Panc1 (cell line): Measurements from ENCODE around the gene AKAP13. TPM values are rescaled to one million over a fixed set of nuclear protein-coding genes. Genes with fewer than 3 reads are reported as not detected.

Experiments used
- ATAC-seq: fragments of 200-7000 bp; cut with Tn5 transposase; 2 replicates; pipeline ENCODE4 v1.9.1; 2020; ENCODE audit warnings: mild to moderate bottlenecking, moderate library complexity
- BruUV-seq: library from RNA; stranded (reverse); fragments of 400-500 nt; replicated peaks from 2 replicates; lab custom pipeline; 2021; lab: Mats Ljungman, UMichigan
- CTCF ChIA-PET: fragments of 300-600 bp; sonication (Branson Sonifier 250); formaldehyde crosslinking; loops from one replicate; lab custom pipeline; 2022; ENCODE audit warnings: antibody characterized with exemption; lab: Charles Lee
- POLR2A ChIA-PET: fragments of 300-600 bp; sonication (Branson Sonifier 250); formaldehyde crosslinking; loops from one replicate; lab custom pipeline; 2022; ENCODE audit warnings: antibody characterized with exemption; lab: Charles Lee
- DNase-seq: peaks from one replicate; pipeline ENCODE4 v3.0.0-alpha.2; 2010; ENCODE audit warnings: low read depth, low spot score
- H3K27ac ChIP-seq: 2 replicates; pipeline ENCODE4 v1.5.1; 2011; ENCODE audit warnings: mild to moderate bottlenecking, low read length, inconsistent platforms
- H3K27me3 ChIP-seq: fragments of 200-500 bp; sonication (Bioruptor generic); 2 replicates; pipeline ENCODE4 v1.6.0; 2014; ENCODE audit warnings: low read length, inconsistent platforms; ENCODE audit not compliant: control insufficient read depth, insufficient read depth
- H3K36me3 ChIP-seq: fragments of 200-500 bp; sonication (Bioruptor generic); 2 replicates; pipeline ENCODE4 v1.5.1; 2014; ENCODE audit warnings: inconsistent platforms, mild to moderate bottlenecking, low read length, moderate library complexity; ENCODE audit not compliant: control insufficient read depth, insufficient read depth
- H3K4me1 ChIP-seq: 2 replicates; pipeline ENCODE4 v1.5.1; 2011; ENCODE audit warnings: inconsistent platforms, mild to moderate bottlenecking, low read length, moderate library complexity; ENCODE audit not compliant: control insufficient read depth, insufficient read depth
- H3K4me3 ChIP-seq, 2 experiments: 2 replicates each; pipeline ENCODE4 v1.5.1; 2011 to 2012; ENCODE audit warnings: low read depth in 2 of 2, low read length in 2 of 2, mild to moderate bottlenecking in 2 of 2, inconsistent platforms in 1 of 2, moderate library complexity in 1 of 2
- H3K9me3 ChIP-seq: fragments of 200-500 bp; sonication (Bioruptor generic); 2 replicates; pipeline ENCODE4 v1.5.1; 2014; ENCODE audit warnings: low read depth, mild to moderate bottlenecking, inconsistent platforms, low read length, moderate library complexity; ENCODE audit not compliant: control insufficient read depth, insufficient read depth
- CTCF ChIP-seq: fragments of 450-650 bp; IDR thresholded peaks from 2 replicates; pipeline ENCODE4 v1.5.1; 2017; ENCODE audit warnings: mild to moderate bottlenecking
- POLR2AphosphoS5 ChIP-seq: IDR thresholded peaks from 2 replicates; pipeline ENCODE4 v1.6.1; 2012; ENCODE audit warnings: mild to moderate bottlenecking, low read depth, low read length, moderate library complexity
- SIN3A ChIP-seq: IDR thresholded peaks from 2 replicates; pipeline ENCODE4 v1.6.1; 2012; ENCODE audit warnings: low read depth, mild to moderate bottlenecking, low read length, moderate library complexity, borderline replicate concordance; ENCODE audit not compliant: insufficient read depth
- TCF7L2 ChIP-seq: IDR thresholded peaks from 2 replicates; pipeline ENCODE4 v1.6.1; 2011; ENCODE audit warnings: mild to moderate bottlenecking, low read depth, low read length, inconsistent platforms
- in situ Hi-C: cut with HindIII; loops from 2 replicates; pipeline ENCODE4 v1.10.0; 2016; ENCODE audit warnings: low sequenced_read_pairs, low pct_unique_long_range_greater_than_20kb
- intact Hi-C: fragments of 100-400 bp; cut with micrococcal nuclease; formaldehyde crosslinking; loops from one replicate; pipeline ENCODE4 v1.10.0; 2022; ENCODE audit not compliant: unreplicated experiment
- total RNA-seq: library from RNA; stranded (reverse); gene quantifications from one replicate; pipeline ENCODE4 v1.2.1, GENCODE V29; 2021; ENCODE audit not compliant: unreplicated experiment
- TF ChIP-seq, protein P1 (sequence below), 2 experiments: IDR thresholded peaks; 2 replicates each; pipeline ENCODE4 v1.6.1; 2011 to 2012; ENCODE audit warnings: low read depth in 2 of 2, control low read depth in 1 of 2, low read length in 1 of 2, mild to moderate bottlenecking in 1 of 2, moderate library complexity in 1 of 2; ENCODE audit not compliant: insufficient read depth in 1 of 2

Gene AKAP13
- total RNA-seq, 1 experiment from 2014 or later: 94.2 TPM

- in situ Hi-C loops: no loop called here
- intact Hi-C loops: no loop called here
- ChIA-PET CTCF (no interaction called here), POLR2A (no interaction called here)
- Histone ChIP-seq H3K27ac (no peak overlapping the region), H3K4me3 (no peak overlapping the region), H3K9me3 (no peaks in the 10 kb centered on the region), H3K4me1 (peaks cover 28% of the 10 kb centered on the region), H3K36me3 (no peaks in the 10 kb centered on the region), H3K27me3 (no peaks in the 10 kb centered on the region)
- TSS peak; percentile 17 for BruUV-seq
- ATAC-seq (no peak), DNase-seq (no peak)
- TF ChIP-seq TCF7L2 (no peak), POLR2AphosphoS5 (no peak), CTCF (no peak), SIN3A (no peak)
- TF ChIP-seq, protein P1, sequence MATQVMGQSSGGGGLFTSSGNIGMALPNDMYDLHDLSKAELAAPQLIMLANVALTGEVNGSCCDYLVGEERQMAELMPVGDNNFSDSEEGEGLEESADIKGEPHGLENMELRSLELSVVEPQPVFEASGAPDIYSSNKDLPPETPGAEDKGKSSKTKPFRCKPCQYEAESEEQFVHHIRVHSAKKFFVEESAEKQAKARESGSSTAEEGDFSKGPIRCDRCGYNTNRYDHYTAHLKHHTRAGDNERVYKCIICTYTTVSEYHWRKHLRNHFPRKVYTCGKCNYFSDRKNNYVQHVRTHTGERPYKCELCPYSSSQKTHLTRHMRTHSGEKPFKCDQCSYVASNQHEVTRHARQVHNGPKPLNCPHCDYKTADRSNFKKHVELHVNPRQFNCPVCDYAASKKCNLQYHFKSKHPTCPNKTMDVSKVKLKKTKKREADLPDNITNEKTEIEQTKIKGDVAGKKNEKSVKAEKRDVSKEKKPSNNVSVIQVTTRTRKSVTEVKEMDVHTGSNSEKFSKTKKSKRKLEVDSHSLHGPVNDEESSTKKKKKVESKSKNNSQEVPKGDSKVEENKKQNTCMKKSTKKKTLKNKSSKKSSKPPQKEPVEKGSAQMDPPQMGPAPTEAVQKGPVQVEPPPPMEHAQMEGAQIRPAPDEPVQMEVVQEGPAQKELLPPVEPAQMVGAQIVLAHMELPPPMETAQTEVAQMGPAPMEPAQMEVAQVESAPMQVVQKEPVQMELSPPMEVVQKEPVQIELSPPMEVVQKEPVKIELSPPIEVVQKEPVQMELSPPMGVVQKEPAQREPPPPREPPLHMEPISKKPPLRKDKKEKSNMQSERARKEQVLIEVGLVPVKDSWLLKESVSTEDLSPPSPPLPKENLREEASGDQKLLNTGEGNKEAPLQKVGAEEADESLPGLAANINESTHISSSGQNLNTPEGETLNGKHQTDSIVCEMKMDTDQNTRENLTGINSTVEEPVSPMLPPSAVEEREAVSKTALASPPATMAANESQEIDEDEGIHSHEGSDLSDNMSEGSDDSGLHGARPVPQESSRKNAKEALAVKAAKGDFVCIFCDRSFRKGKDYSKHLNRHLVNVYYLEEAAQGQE (IDR thresholded peaks at IDR 0.05; ENCODE audit: insufficient read depth in 1 of 2, low read depth in 2 of 2, low read length in 1 of 2): no peak
Observed at GRCh38 chr15:85456798-85457197, 76.4 kb downstream of the AKAP13 start.

DNA sequence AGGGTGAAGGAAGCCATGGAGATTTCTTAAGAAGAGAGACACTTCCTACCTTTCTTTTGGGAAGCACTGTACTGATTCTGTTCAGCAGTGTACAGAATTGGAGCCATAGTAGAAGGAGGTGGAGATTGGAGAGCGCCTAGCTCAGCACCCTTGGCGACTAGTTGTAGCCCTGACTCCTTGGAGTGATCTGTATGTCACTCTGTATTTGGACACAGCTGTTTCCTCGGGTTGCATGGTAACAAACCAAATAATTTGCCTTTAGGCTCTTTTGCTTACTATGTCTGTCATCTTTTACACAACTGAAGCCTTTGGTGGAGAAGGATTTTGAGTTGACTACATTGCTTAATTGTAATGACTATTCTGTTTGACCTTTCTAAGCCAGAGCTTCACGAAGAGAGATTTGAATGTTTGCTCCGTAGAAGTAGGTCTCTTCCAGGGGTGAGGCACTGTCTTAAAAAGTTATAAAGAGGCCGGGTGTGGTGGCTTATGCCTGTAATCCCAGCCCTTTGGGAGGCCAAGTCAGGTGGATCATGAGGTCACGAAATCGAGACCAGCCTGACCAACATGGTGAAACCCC, 77.1 kb downstream of the AKAP13 start:
- H3K27ac ChIP-seq: no peak overlapping the region
- H3K4me3 ChIP-seq: no peak overlapping the region
- POLR2A ChIA-PET: no interaction called here
- TF ChIP-seq TCF7L2: no peak
- TF ChIP-seq SIN3A: no peak
- TF ChIP-seq, protein P1 (IDR thresholded peaks at IDR 0.05; ENCODE audit: insufficient read depth in 1 of 2, low read depth in 2 of 2, low read length in 1 of 2): no peak
- no peak for TF ChIP-seq CTCF
- TF ChIP-seq POLR2AphosphoS5: no peak
- H3K36me3 ChIP-seq: no peaks in the 10 kb centered on the region
- in situ Hi-C loops: no loop called here
- CTCF ChIA-PET: no interaction called here
- no TSS peak for BruUV-seq
- no peaks in the 10 kb centered on the region for H3K9me3 ChIP-seq
- H3K4me1 ChIP-seq: peaks cover 28% of the 10 kb centered on the region
- no peaks in the 10 kb centered on the region for H3K27me3 ChIP-seq
- DNase-seq: no peak
- ATAC-seq: 0 out of 2 replicates have a peak, but pooled peaks have one; percentile 40
- intact Hi-C loops: no loop called here
